Prostate gland (tissue), 2 donors: Measurements from ENCODE around the gene CNTNAP2.

Source experiments
- CTCF ChIP-seq, 4 experiments: fragments of 200-600 bp in 2 of 4; fragments of 450-650 bp in 2 of 4; sonication (generic) in 2 of 4; IDR thresholded peaks; 1 replicate in 3 of 4; 2 replicates in 1 of 4; pipeline ENCODE4 v1.5.1; 2016 to 2019; ENCODE audit warnings: antibody characterized with exemption in 4 of 4, mild to moderate bottlenecking in 2 of 4, moderate library complexity in 2 of 4
- POLR2AphosphoS5 ChIP-seq: sonication (generic); formaldehyde crosslinking; IDR thresholded peaks from one replicate; pipeline ENCODE4 v1.6.1; 2017; ENCODE audit warnings: antibody characterized with exemption

- TF ChIP-seq CTCF (IDR thresholded peaks at IDR 0.05), result no peak
- no peak for TF ChIP-seq POLR2AphosphoS5
Observed at GRCh38 chr7:147412782-147413556, 1296.4 kb downstream of the CNTNAP2 start.
